GM12878 (cell line): ENCODE measurements around the gene NUP210. TPM values are rescaled to one million over a fixed set of nuclear protein-coding genes. Genes with fewer than 3 reads are reported as not detected.
A peak's percentile ranks its signal among the peaks of the same experiment; 100 is the strongest.

Experiments
- ATAC-seq: fragments of 200-7000 bp; cut with Tn5 transposase; 3 replicates; pipeline ENCODE4 v1.9.1; 2020; ENCODE audit warnings: mild to moderate bottlenecking, moderate library complexity
- Bru-seq: library from RNA; stranded (reverse); fragments of 400-500 nt; gene quantifications from one replicate; lab custom pipeline; 2021; lab: Mats Ljungman, UMichigan
- BruChase-seq, 2 experiments: library from RNA; stranded (reverse); fragments of 400-500 nt; gene quantifications; one replicate each; lab custom pipeline; 2021; lab: Mats Ljungman, UMichigan
- BruUV-seq: library from RNA; stranded (reverse); fragments of 400-500 nt; replicated peaks from 2 replicates; lab custom pipeline; 2021; lab: Mats Ljungman, UMichigan
- CTCF ChIA-PET: fragments of 300-600 bp; sonication (Branson Sonifier 250); formaldehyde crosslinking; extraction: SDS; loops from one replicate; lab custom pipeline; 2021; ENCODE audit warnings: inconsistent platforms; lab: Yijun Ruan, JAX
- POLR2A ChIA-PET: fragments of 350-600 bp; formaldehyde crosslinking; extraction: SDS; loops from one replicate; lab custom pipeline; 2021; ENCODE audit warnings: inconsistent platforms; lab: Charles Lee
- RAD21 ChIA-PET: fragments of 300-600 bp; sonication (Branson Sonifier 250); formaldehyde crosslinking; loops from one replicate; lab custom pipeline; 2023; ENCODE audit warnings: antibody characterized with exemption; ENCODE audit not compliant: unreplicated experiment; lab: Charles Lee
- SMC1A ChIA-PET: fragments of 300-600 bp; sonication (Branson Sonifier 250); formaldehyde crosslinking; loops from one replicate; lab custom pipeline; 2023; ENCODE audit not compliant: unreplicated experiment, uncharacterized antibody; lab: Charles Lee
- DNase-seq: peaks from one replicate; pipeline ENCODE4 v3.0.0-alpha.2; 2011; ENCODE audit warnings: low read depth, low spot score
- FAIRE-seq: peaks from 3 replicates; lab custom pipeline; 2011; peaks lifted over from hg19 to GRCh38; lab: Jason Lieb, UNC
- H2AFZ ChIP-seq: 2 replicates; pipeline ENCODE4 v1.6.0; 2011; ENCODE audit warnings: low read depth, low read length, control low read depth; ENCODE audit not compliant: control insufficient read depth
- H3K27ac ChIP-seq: 2 replicates; pipeline ENCODE4 v1.5.1; 2011; ENCODE audit warnings: control low read depth; ENCODE audit not compliant: control insufficient read depth, insufficient read depth
- H3K27me3 ChIP-seq, 2 experiments: replicated peaks in 1 of 2; 2 replicates each; pipeline versions ENCODE4 v1.6.0 to v1.6.1; 2011; ENCODE audit warnings: low read length in 1 of 2; ENCODE audit not compliant: control insufficient read depth in 2 of 2, insufficient read depth in 2 of 2
- H3K36me3 ChIP-seq, 2 experiments: 2 replicates each; pipeline ENCODE4 v1.5.1; 2011; ENCODE audit warnings: low read length in 1 of 2; ENCODE audit not compliant: control insufficient read depth in 2 of 2, insufficient read depth in 2 of 2
- H3K4me1 ChIP-seq: 2 replicates; pipeline ENCODE4 v1.6.1; 2011; ENCODE audit warnings: mild to moderate bottlenecking, low read length, moderate library complexity, mixed read lengths; ENCODE audit not compliant: control insufficient read depth, insufficient read depth
- H3K4me2 ChIP-seq: 2 replicates; pipeline ENCODE4 v1.6.0; 2011; ENCODE audit warnings: control low read depth; ENCODE audit not compliant: control insufficient read depth, insufficient read depth
- H3K4me3 ChIP-seq: fragments of 200-600 bp; sonication (generic); 2 replicates; pipeline ENCODE4 v1.5.1; 2016
- H3K79me2 ChIP-seq: 2 replicates; pipeline ENCODE4 v1.6.0; 2011; ENCODE audit warnings: low read length; ENCODE audit not compliant: control insufficient read depth, insufficient read depth
- H3K9ac ChIP-seq: 2 replicates; pipeline ENCODE4 v1.8.0; 2011; ENCODE audit warnings: low read length, control low read depth, mixed read lengths; ENCODE audit not compliant: control insufficient read depth, insufficient read depth
- H3K9me3 ChIP-seq: replicated peaks from 3 replicates; pipeline ENCODE4 v1.5.1; 2011; ENCODE audit warnings: mild to moderate bottlenecking, low read length; ENCODE audit not compliant: control insufficient read depth, insufficient read depth
- H4K20me1 ChIP-seq: 2 replicates; pipeline ENCODE4 v1.6.0; 2011; ENCODE audit not compliant: control insufficient read depth, insufficient read depth
- BHLHE40 ChIP-seq, 2 experiments: fragments of 450-650 bp in 1 of 2; IDR thresholded peaks; 2 replicates each; pipeline ENCODE4 v1.6.1; 2011 to 2017; ENCODE audit warnings: low read depth in 2 of 2, borderline replicate concordance in 1 of 2, improper control_type of control experiment in 1 of 2, low read length in 1 of 2, mild to moderate bottlenecking in 1 of 2
- EGR1 ChIP-seq, 2 experiments: IDR thresholded peaks; 1 replicate in 1 of 2; 2 replicates in 1 of 2; pipeline ENCODE4 v1.6.1; 2011 to 2012; ENCODE audit warnings: low read depth in 2 of 2, low read length in 2 of 2, borderline replicate concordance in 1 of 2, mild to moderate bottlenecking in 1 of 2, moderate library complexity in 1 of 2
- NR2C1 ChIP-seq: fragments of 450-650 bp; IDR thresholded peaks from 2 replicates; pipeline ENCODE4 v1.6.1; 2017; ENCODE audit warnings: antibody characterized with exemption, mild to moderate bottlenecking, moderate library complexity
- PML ChIP-seq: IDR thresholded peaks from 2 replicates; pipeline ENCODE4 v1.6.1; 2012; ENCODE audit warnings: low read length, inconsistent platforms
- RAD21 ChIP-seq: IDR thresholded peaks from 2 replicates; pipeline ENCODE4 v1.6.1; 2011; ENCODE audit warnings: mild to moderate bottlenecking, low read depth, low read length, moderate library complexity; ENCODE audit not compliant: insufficient read depth
- TAF1 ChIP-seq: IDR thresholded peaks from 2 replicates; pipeline ENCODE4 v1.6.1; 2011; ENCODE audit warnings: mild to moderate bottlenecking, low read depth, low read length, borderline replicate concordance
- TCF12 ChIP-seq: IDR thresholded peaks from 2 replicates; pipeline ENCODE4 v1.6.1; 2011; ENCODE audit warnings: low read depth, mild to moderate bottlenecking, low read length
- ZSCAN29 ChIP-seq: fragments of 450-650 bp; IDR thresholded peaks from 2 replicates; pipeline ENCODE4 v1.6.1; 2017; ENCODE audit warnings: mild to moderate bottlenecking, moderate library complexity
- WGBS: methylation state at CpG from one replicate; pipeline ENCODE4 v1.1.6; 2016; ENCODE audit warnings: low lambda C conversion rate; ENCODE audit not compliant: insufficient replicate concordance, insufficient coverage; ENCODE audit errors: missing lambda C conversion rate; 5-methylcytosine and 5-hydroxymethylcytosine counted together
- in situ Hi-C: fragments of 300-500 bp; cut with MboI; formaldehyde crosslinking; loops from 9 replicates; pipeline ENCODE4 v1.14.3; 2018; ENCODE audit warnings: mixed read lengths
- intact Hi-C: fragments of 100-400 bp; cut with micrococcal nuclease; formaldehyde crosslinking; loops from one replicate; pipeline ENCODE4 v1.14.2; 2022; ENCODE audit not compliant: unreplicated experiment
- long read RNA-seq, 2 experiments: library from polyadenylated mRNA; unstranded; transcript quantifications; one replicate each; pipeline ENCODE4 v2.0.0, GENCODE V29; 2019 to 2020
- polyA minus RNA-seq, 3 experiments: library from RNA; depleted of rRNA, polyadenylated mRNA; stranded (reverse); fragments of >200 nt; gene quantifications; 2 replicates each; pipeline ENCODE4 v1.2.3, GENCODE V29; 2011
- polyA plus RNA-seq, 11 experiments: library from polyadenylated mRNA; depleted of rRNA in 4 of 11; unstranded in 6 of 11; stranded (reverse) in 5 of 11; fragments of >200 nt; fragmentation: Nextera tagmentation in 4 of 11; fragmentation: Illumina TruSeq in 1 of 11; extraction: Ambion mirVana in 4 of 11; extraction: Trizol in 1 of 11; gene quantifications; 1 replicate in 1 of 11; 2 replicates in 10 of 11; pipeline versions ENCODE4 v1.2.1 to v1.2.3, GENCODE V29; 2011 to 2016; ENCODE audit warnings: inconsistent platforms in 2 of 11, missing spikeins in 2 of 11, low read depth in 1 of 11
- total RNA-seq, 4 experiments: library from RNA; depleted of rRNA in 3 of 4; stranded (reverse); fragments of >200 nt in 3 of 4; fragmentation: Illumina TruSeq in 1 of 4; extraction: Trizol in 1 of 4; gene quantifications; 2 replicates each; pipeline versions ENCODE4 v1.2.1 to v1.2.3, GENCODE V29; 2013 to 2021
- TF ChIP-seq, protein P1 (sequence below): IDR thresholded peaks from 2 replicates; pipeline ENCODE4 v1.6.1; 2012; ENCODE audit warnings: low read depth, low read length, improper control_type of control experiment
- TF ChIP-seq, protein P2 (sequence below): fragments of 450-650 bp; IDR thresholded peaks from 2 replicates; pipeline ENCODE4 v1.6.1; 2016; ENCODE audit warnings: mild to moderate bottlenecking, moderate library complexity, borderline replicate concordance

NUP210 gene
- 414 and 491 TPM in 2 replicates for total RNA-seq (2013; cell fraction: nucleolus; rRNA removed)
- total RNA-seq (2014; rRNA removed) (74.0 and 91.2 TPM in 2 replicates), total RNA-seq (2014; rRNA removed; fragmentation: Illumina TruSeq; extraction: Trizol) (32.8 and 34.4 TPM in 2 replicates), total RNA-seq (2021) (144 and 150 TPM in 2 replicates), polyA plus RNA-seq (2011; rRNA removed) (26.4 and 75.9 TPM in 2 replicates), polyA plus RNA-seq (2014; fragmentation: Illumina TruSeq; extraction: Trizol) (42.3 and 76.1 TPM in 2 replicates), polyA plus RNA-seq (2014; fragmentation: Nextera tagmentation; extraction: Ambion mirVana) (1 to 10 TPM; 2.9 to 3.1 TPM), polyA plus RNA-seq (2014; rRNA removed) (73.4 and 91.4 TPM in 2 replicates), polyA plus RNA-seq (2016; fragmentation: Nextera tagmentation; extraction: Ambion mirVana) (10 to 100 TPM; 78.7 to 83.8 TPM), polyA minus RNA-seq (2011; rRNA and poly(A)+ RNA removed) (133 and 156 TPM in 2 replicates), Bru-seq, nascent RNA (percentile 83 among the genes with signal in this experiment), BruChase-seq, experiment 1, labeled RNA remaining after a 6-hour chase (percentile 89 among the genes with signal in this experiment), BruChase-seq, experiment 2, labeled RNA remaining after a 2-hour chase (percentile 81 among the genes with signal in this experiment)
- 43.3 TPM for polyA plus RNA-seq (2011; ENCODE audit: low read depth)
- 65.0 and 68.5 TPM in 2 replicates for polyA plus RNA-seq (2011; cell fraction: cytosol; rRNA removed)
- 358 and 372 TPM in 2 replicates for polyA plus RNA-seq (2011; cell fraction: nucleus; rRNA removed)
- 71.2 and 88.3 TPM in 2 replicates for polyA plus RNA-seq (2012)
- 58.0 and 62.4 TPM in 2 replicates for polyA minus RNA-seq (2011; cell fraction: cytosol; rRNA and poly(A)+ RNA removed)
- polyA minus RNA-seq (2011; cell fraction: nucleus; rRNA and poly(A)+ RNA removed) = 140 and 216 TPM in 2 replicates
- long read RNA-seq, experiment 1, partial matches to known transcripts = 7 of 17 reads
- long read RNA-seq, experiment 1, other reads (novel, unspliced or antisense) = 7 of 17 reads
- long read RNA-seq, experiment 2, partial matches to known transcripts = 12 of 47 reads
- long read RNA-seq, experiment 2, other reads (novel, unspliced or antisense) = 33 of 47 reads

DNA sequence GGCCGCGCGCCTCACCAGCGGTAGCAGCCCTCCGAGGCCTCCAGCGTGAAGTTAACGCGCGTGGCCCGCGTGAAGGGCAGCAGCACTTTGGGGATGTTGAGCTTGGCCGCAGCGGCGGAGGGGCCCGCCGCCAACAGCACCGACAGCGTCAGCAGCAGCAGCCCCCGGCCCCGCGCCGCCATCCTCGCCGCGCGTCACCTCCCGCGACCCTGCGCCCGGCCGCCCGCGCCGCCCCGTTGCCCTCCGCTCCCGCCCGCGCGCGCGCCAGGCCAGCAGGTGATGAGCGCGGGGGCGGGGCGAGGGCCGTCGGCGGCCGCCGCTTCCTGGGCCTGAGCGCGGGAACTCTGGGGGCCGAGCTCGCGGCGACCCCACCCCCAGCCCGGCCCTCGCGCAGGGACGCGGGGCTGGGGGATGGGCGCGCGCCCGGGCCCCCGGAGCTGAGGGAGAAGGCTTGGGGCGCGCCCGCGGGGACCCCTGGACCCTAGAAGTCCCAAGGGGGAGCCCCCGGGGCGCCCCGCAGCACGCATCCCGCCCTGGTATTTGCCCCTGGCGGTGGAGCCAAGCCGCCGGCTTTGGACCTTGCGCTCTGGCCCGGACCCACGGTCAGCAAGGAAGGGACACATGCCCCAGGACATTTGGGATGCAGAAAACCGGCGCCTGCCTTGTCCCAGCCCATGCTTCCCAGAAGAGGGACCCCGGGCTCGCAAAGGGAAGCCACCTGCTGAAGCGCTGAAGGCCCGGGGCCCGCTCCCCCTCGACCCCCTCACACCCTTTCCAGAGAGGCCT, at the start of gene NUP210:
TSS of gene NUP210 (minus strand) at position 278 of the 786 bp plus-strand sequence. CDS start at position 182, 96 bp downstream.
- peaks cover 12% of the 10 kb centered on the region; the same call in 1 of the 2 replicates for H4K20me1 ChIP-seq
- H3K27ac ChIP-seq = peak within 1 kb of the TSS; percentile 98
- SMC1A ChIA-PET = interaction anchor here (1.0 to 4.5 kb wide), 4 partner anchors 31 to 88 kb away, joined by 3 to 30 read pairs (median 6); no protein-coding TSS in a partner anchor
- in situ Hi-C loops (no loop called here), intact Hi-C loops (no loop called here)
- H3K9ac ChIP-seq = peak within 1 kb of the TSS; percentile 98
- no peaks in the 10 kb centered on the region; a peak in 2 of 4 replicates for H3K36me3 ChIP-seq
- peak within 1 kb of the TSS; percentile 71 for H2AFZ ChIP-seq
- no peaks in the 10 kb centered on the region for H3K27me3 ChIP-seq
- ATAC-seq (peak; percentile 56), DNase-seq (no peak), FAIRE-seq (no peak)
- peak within 1 kb of the TSS; percentile 80 for H3K4me3 ChIP-seq
- peak within 1 kb of the TSS; percentile 95 for H3K4me2 ChIP-seq
- POLR2A ChIA-PET = interaction anchor here (0.6 to 5.2 kb wide), 8 partner anchors 9 to 705 kb away, joined by 3 to 33 read pairs (median 4); partner anchors contain the start of genes CHCHD4 and TMEM43
- CTCF ChIA-PET = interaction anchor here (0.7 to 8.0 kb wide), 3 partner anchors 15 to 530 kb away, joined by 3 to 99 read pairs (median 34); no protein-coding TSS in a partner anchor
- 7% methylated on average over 68 of the region's 90 CpGs for WGBS
- H3K79me2 ChIP-seq = peaks cover 57% of the 10 kb centered on the region
- H3K4me1 ChIP-seq = peaks cover 43% of the 10 kb centered on the region
- RAD21 ChIA-PET = interaction anchor here (0.9 to 4.9 kb wide), 3 partner anchors 32 to 409 kb away, joined by 3 to 66 read pairs (median 3); partner anchors contain the start of gene HDAC11
- H3K9me3 ChIP-seq = no peaks in the 10 kb centered on the region
- BruUV-seq = no TSS peak
- TF ChIP-seq, protein P1, sequence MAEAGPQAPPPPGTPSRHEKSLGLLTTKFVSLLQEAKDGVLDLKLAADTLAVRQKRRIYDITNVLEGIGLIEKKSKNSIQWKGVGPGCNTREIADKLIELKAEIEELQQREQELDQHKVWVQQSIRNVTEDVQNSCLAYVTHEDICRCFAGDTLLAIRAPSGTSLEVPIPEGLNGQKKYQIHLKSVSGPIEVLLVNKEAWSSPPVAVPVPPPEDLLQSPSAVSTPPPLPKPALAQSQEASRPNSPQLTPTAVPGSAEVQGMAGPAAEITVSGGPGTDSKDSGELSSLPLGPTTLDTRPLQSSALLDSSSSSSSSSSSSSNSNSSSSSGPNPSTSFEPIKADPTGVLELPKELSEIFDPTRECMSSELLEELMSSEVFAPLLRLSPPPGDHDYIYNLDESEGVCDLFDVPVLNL = 0 out of 2 replicates have a peak, but pooled peaks have one; percentile 48
- TF ChIP-seq RAD21 (no peak), TCF12 (peak; percentile 57; the same call in 1 of the 2 replicates), ZSCAN29 (no peak), TAF1 (0 out of 2 replicates have a peak, but pooled peaks have one; percentile 10), EGR1 (IDR thresholded peaks at IDR 0.05; ENCODE audit: borderline replicate concordance in 1 of 2, low read depth in 2 of 2, low read length in 2 of 2) (peak in 1 of 2 experiments; percentile 91; a peak in 2 of 3 replicates), NR2C1 (peak; percentile 23; the same call in 1 of the 2 replicates), BHLHE40 (IDR thresholded peaks at IDR 0.05; ENCODE audit: borderline replicate concordance in 1 of 2, low read depth in 2 of 2, low read length in 1 of 2) (peak in 1 of 2 experiments; percentile 76; a peak in 2 of 4 replicates), PML (peak; percentile 59; the same call in 1 of the 2 replicates)
- TF ChIP-seq, protein P2, sequence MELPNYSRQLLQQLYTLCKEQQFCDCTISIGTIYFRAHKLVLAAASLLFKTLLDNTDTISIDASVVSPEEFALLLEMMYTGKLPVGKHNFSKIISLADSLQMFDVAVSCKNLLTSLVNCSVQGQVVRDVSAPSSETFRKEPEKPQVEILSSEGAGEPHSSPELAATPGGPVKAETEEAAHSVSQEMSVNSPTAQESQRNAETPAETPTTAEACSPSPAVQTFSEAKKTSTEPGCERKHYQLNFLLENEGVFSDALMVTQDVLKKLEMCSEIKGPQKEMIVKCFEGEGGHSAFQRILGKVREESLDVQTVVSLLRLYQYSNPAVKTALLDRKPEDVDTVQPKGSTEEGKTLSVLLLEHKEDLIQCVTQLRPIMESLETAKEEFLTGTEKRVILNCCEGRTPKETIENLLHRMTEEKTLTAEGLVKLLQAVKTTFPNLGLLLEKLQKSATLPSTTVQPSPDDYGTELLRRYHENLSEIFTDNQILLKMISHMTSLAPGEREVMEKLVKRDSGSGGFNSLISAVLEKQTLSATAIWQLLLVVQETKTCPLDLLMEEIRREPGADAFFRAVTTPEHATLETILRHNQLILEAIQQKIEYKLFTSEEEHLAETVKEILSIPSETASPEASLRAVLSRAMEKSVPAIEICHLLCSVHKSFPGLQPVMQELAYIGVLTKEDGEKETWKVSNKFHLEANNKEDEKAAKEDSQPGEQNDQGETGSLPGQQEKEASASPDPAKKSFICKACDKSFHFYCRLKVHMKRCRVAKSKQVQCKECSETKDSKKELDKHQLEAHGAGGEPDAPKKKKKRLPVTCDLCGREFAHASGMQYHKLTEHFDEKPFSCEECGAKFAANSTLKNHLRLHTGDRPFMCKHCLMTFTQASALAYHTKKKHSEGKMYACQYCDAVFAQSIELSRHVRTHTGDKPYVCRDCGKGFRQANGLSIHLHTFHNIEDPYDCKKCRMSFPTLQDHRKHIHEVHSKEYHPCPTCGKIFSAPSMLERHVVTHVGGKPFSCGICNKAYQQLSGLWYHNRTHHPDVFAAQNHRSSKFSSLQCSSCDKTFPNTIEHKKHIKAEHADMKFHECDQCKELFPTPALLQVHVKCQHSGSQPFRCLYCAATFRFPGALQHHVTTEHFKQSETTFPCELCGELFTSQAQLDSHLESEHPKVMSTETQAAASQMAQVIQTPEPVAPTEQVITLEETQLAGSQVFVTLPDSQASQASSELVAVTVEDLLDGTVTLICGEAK = no peak
